ENCODE data around the gene FLNB. TPM values are rescaled to one million over a fixed set of nuclear protein-coding genes. Genes with fewer than 3 reads are reported as not detected.

FLNB gene
- total RNA-seq, 1 experiment from 2014 or later: 14.2 TPM

GRCh38 chr3:58020783-58021071 is 12.5 kb downstream of the FLNB start:
- Histone ChIP-seq H3K4me2 (ENCODE audit: low read depth, low read length, poor library complexity, severe bottlenecking) (no peak overlapping the region), H3K79me2 (ENCODE audit: low read length) (no peaks in the 10 kb centered on the region), H3K27me3 (ENCODE audit: low read length) (no peaks in the 10 kb centered on the region), H3K4me3 (ENCODE audit: low read length) (no peak overlapping the region), H4K20me1 (ENCODE audit: insufficient read depth, low read depth, low read length) (peaks cover 25% of the 10 kb centered on the region; the same call in 1 of the 2 replicates), H2AFZ (ENCODE audit: low read length) (no peak overlapping the region), H3K36me3 (ENCODE audit: insufficient read depth, low read length) (no peaks in the 10 kb centered on the region), H3K9me3 (ENCODE audit: low read length) (no peaks in the 10 kb centered on the region), H3K4me1 (ENCODE audit: low read length) (peaks cover 9% of the 10 kb centered on the region; the same call in 1 of the 2 replicates), H3K9me2 (replicated peaks; ENCODE audit: insufficient read depth, low read length) (no peaks in the 10 kb centered on the region), H3K27ac (ENCODE audit: low read length) (no peak overlapping the region), H3K9ac (ENCODE audit: low read length) (no peak overlapping the region)
- DNase-seq: no peak

GRCh38 chr3:58021072-58021959 is 13.1 kb downstream of the FLNB start:
- Histone ChIP-seq H3K9me3 (ENCODE audit: low read length) (no peaks in the 10 kb centered on the region), H3K4me1 (ENCODE audit: low read length) (peaks cover 9% of the 10 kb centered on the region; the same call in 1 of the 2 replicates), H3K27me3 (ENCODE audit: low read length) (no peaks in the 10 kb centered on the region), H4K20me1 (ENCODE audit: insufficient read depth, low read depth, low read length) (peaks cover 25% of the 10 kb centered on the region; the same call in 1 of the 2 replicates), H3K4me3 (ENCODE audit: low read length) (no peak overlapping the region), H3K9ac (ENCODE audit: low read length) (no peak overlapping the region), H3K9me2 (replicated peaks; ENCODE audit: insufficient read depth, low read length) (no peaks in the 10 kb centered on the region), H3K79me2 (ENCODE audit: low read length) (no peaks in the 10 kb centered on the region), H3K36me3 (ENCODE audit: insufficient read depth, low read length) (no peaks in the 10 kb centered on the region), H3K4me2 (ENCODE audit: low read depth, low read length, poor library complexity, severe bottlenecking) (no peak overlapping the region), H3K27ac (ENCODE audit: low read length) (no peak overlapping the region), H2AFZ (ENCODE audit: low read length) (no peak overlapping the region)
- DNase-seq: no peak

- H3K79me2 ChIP-seq (ENCODE audit: low read length): no peaks in the 10 kb centered on the region
- H3K4me2 ChIP-seq (ENCODE audit: low read depth, low read length, poor library complexity, severe bottlenecking): no peak overlapping the region
- no peak overlapping the region for H3K27ac ChIP-seq (ENCODE audit: low read length)
- no peak overlapping the region for H2AFZ ChIP-seq (ENCODE audit: low read length)
- no peaks in the 10 kb centered on the region for H3K9me2 ChIP-seq (replicated peaks; ENCODE audit: insufficient read depth, low read length)
- H3K4me1 ChIP-seq (ENCODE audit: low read length): peaks cover 9% of the 10 kb centered on the region; the same call in 1 of the 2 replicates
- peaks cover 31% of the 10 kb centered on the region; the same call in 1 of the 2 replicates for H4K20me1 ChIP-seq (ENCODE audit: insufficient read depth, low read depth, low read length)
- no peak for DNase-seq
- H3K9me3 ChIP-seq (ENCODE audit: low read length): no peaks in the 10 kb centered on the region
- no peak overlapping the region for H3K4me3 ChIP-seq (ENCODE audit: low read length)
- no peak overlapping the region for H3K9ac ChIP-seq (ENCODE audit: low read length)
- H3K27me3 ChIP-seq (ENCODE audit: low read length): no peaks in the 10 kb centered on the region
- no peaks in the 10 kb centered on the region for H3K36me3 ChIP-seq (ENCODE audit: insufficient read depth, low read length)
These were observed 13.7 kb downstream of the FLNB start for GRCh38 chr3:58021962-58022361.

GRCh38 chr3:58022490-58022889 is 14.3 kb downstream of the FLNB start:
- Histone ChIP-seq H3K79me2 (ENCODE audit: low read length) (no peaks in the 10 kb centered on the region), H3K36me3 (ENCODE audit: insufficient read depth, low read length) (no peaks in the 10 kb centered on the region), H3K4me3 (ENCODE audit: low read length) (no peak overlapping the region), H3K27ac (ENCODE audit: low read length) (no peak overlapping the region), H3K9ac (ENCODE audit: low read length) (no peak overlapping the region), H3K4me2 (ENCODE audit: low read depth, low read length, poor library complexity, severe bottlenecking) (no peak overlapping the region), H2AFZ (ENCODE audit: low read length) (no peak overlapping the region), H3K4me1 (ENCODE audit: low read length) (peaks cover 9% of the 10 kb centered on the region; the same call in 1 of the 2 replicates), H3K9me3 (ENCODE audit: low read length) (no peaks in the 10 kb centered on the region), H3K27me3 (ENCODE audit: low read length) (no peaks in the 10 kb centered on the region), H4K20me1 (ENCODE audit: insufficient read depth, low read depth, low read length) (peaks cover 31% of the 10 kb centered on the region; the same call in 1 of the 2 replicates), H3K9me2 (replicated peaks; ENCODE audit: insufficient read depth, low read length) (no peaks in the 10 kb centered on the region)
- DNase-seq: no peak

- Histone ChIP-seq H4K20me1 (ENCODE audit: insufficient read depth, low read depth, low read length) (peaks cover 31% of the 10 kb centered on the region; the same call in 1 of the 2 replicates), H3K4me3 (ENCODE audit: low read length) (no peak overlapping the region), H3K27ac (ENCODE audit: low read length) (no peak overlapping the region)
These were observed 15.3 kb downstream of the FLNB start for GRCh38 chr3:58023531-58023930.

GRCh38 chr3:58025406-58025805 is 17.2 kb downstream of the FLNB start:
- no peaks in the 10 kb centered on the region for H3K79me2 ChIP-seq (ENCODE audit: low read length)
- no peaks in the 10 kb centered on the region for H3K9me3 ChIP-seq (ENCODE audit: low read length)
- no peak for DNase-seq
- H2AFZ ChIP-seq (ENCODE audit: low read length): no peak overlapping the region
- H3K36me3 ChIP-seq (ENCODE audit: insufficient read depth, low read length): no peaks in the 10 kb centered on the region
- H3K9ac ChIP-seq (ENCODE audit: low read length): no peak overlapping the region
- H3K4me1 ChIP-seq (ENCODE audit: low read length): peaks cover 9% of the 10 kb centered on the region; the same call in 1 of the 2 replicates
- H3K27ac ChIP-seq (ENCODE audit: low read length): no peak overlapping the region
- no peak overlapping the region for H3K4me2 ChIP-seq (ENCODE audit: low read depth, low read length, poor library complexity, severe bottlenecking)
- no peaks in the 10 kb centered on the region for H3K27me3 ChIP-seq (ENCODE audit: low read length)
- H4K20me1 ChIP-seq (ENCODE audit: insufficient read depth, low read depth, low read length): peaks cover 24% of the 10 kb centered on the region; the same call in 1 of the 2 replicates
- H3K9me2 ChIP-seq (replicated peaks; ENCODE audit: insufficient read depth, low read length): no peaks in the 10 kb centered on the region
- H3K4me3 ChIP-seq (ENCODE audit: low read length): no peak overlapping the region

More at GRCh38 chr3:58023531-58023930, 15.3 kb downstream of the FLNB start:
- H3K4me1 ChIP-seq (ENCODE audit: low read length): peaks cover 9% of the 10 kb centered on the region; the same call in 1 of the 2 replicates
- H3K9me2 ChIP-seq (replicated peaks; ENCODE audit: insufficient read depth, low read length): no peaks in the 10 kb centered on the region
- no peak overlapping the region for H3K9ac ChIP-seq (ENCODE audit: low read length)
- no peaks in the 10 kb centered on the region for H3K27me3 ChIP-seq (ENCODE audit: low read length)
- H3K79me2 ChIP-seq (ENCODE audit: low read length): no peaks in the 10 kb centered on the region
- no peaks in the 10 kb centered on the region for H3K9me3 ChIP-seq (ENCODE audit: low read length)
- no peak overlapping the region for H2AFZ ChIP-seq (ENCODE audit: low read length)
- H3K36me3 ChIP-seq (ENCODE audit: insufficient read depth, low read length): no peaks in the 10 kb centered on the region
- no peak for DNase-seq
- H3K4me2 ChIP-seq (ENCODE audit: low read depth, low read length, poor library complexity, severe bottlenecking): no peak overlapping the region

GRCh38 chr3:58025837-58026569 is 17.8 kb downstream of the FLNB start:
- peaks cover 18% of the 10 kb centered on the region; the same call in 1 of the 2 replicates for H4K20me1 ChIP-seq (ENCODE audit: insufficient read depth, low read depth, low read length)
- H3K4me2 ChIP-seq (ENCODE audit: low read depth, low read length, poor library complexity, severe bottlenecking): no peak overlapping the region
- no peaks in the 10 kb centered on the region for H3K9me3 ChIP-seq (ENCODE audit: low read length)
- peaks cover 9% of the 10 kb centered on the region; the same call in 1 of the 2 replicates for H3K4me1 ChIP-seq (ENCODE audit: low read length)
- H3K36me3 ChIP-seq (ENCODE audit: insufficient read depth, low read length): no peaks in the 10 kb centered on the region
- DNase-seq: no peak
- H3K79me2 ChIP-seq (ENCODE audit: low read length): no peaks in the 10 kb centered on the region
- H3K4me3 ChIP-seq (ENCODE audit: low read length): no peak overlapping the region
- no peaks in the 10 kb centered on the region for H3K9me2 ChIP-seq (replicated peaks; ENCODE audit: insufficient read depth, low read length)
- H3K9ac ChIP-seq (ENCODE audit: low read length): no peak overlapping the region
- H3K27me3 ChIP-seq (ENCODE audit: low read length): no peaks in the 10 kb centered on the region
- no peak overlapping the region for H3K27ac ChIP-seq (ENCODE audit: low read length)
- H2AFZ ChIP-seq (ENCODE audit: low read length): no peak overlapping the region

GRCh38 chr3:58026598-58026997 is 18.4 kb downstream of the FLNB start:
- Histone ChIP-seq H3K4me2 (ENCODE audit: low read depth, low read length, poor library complexity, severe bottlenecking) (no peak overlapping the region), H3K9ac (ENCODE audit: low read length) (no peak overlapping the region), H3K79me2 (ENCODE audit: low read length) (no peaks in the 10 kb centered on the region), H3K9me2 (replicated peaks; ENCODE audit: insufficient read depth, low read length) (no peaks in the 10 kb centered on the region), H3K27me3 (ENCODE audit: low read length) (no peaks in the 10 kb centered on the region), H3K4me1 (ENCODE audit: low read length) (peaks cover 7% of the 10 kb centered on the region; the same call in 1 of the 2 replicates), H3K36me3 (ENCODE audit: insufficient read depth, low read length) (no peaks in the 10 kb centered on the region), H4K20me1 (ENCODE audit: insufficient read depth, low read depth, low read length) (peaks cover 14% of the 10 kb centered on the region; the same call in 1 of the 2 replicates), H2AFZ (ENCODE audit: low read length) (no peak overlapping the region), H3K9me3 (ENCODE audit: low read length) (no peaks in the 10 kb centered on the region), H3K4me3 (ENCODE audit: low read length) (no peak overlapping the region), H3K27ac (ENCODE audit: low read length) (no peak overlapping the region)
- DNase-seq: no peak

All from Karpas-422 (cell line).